B cell (primary cell): ENCODE results near the gene ZMIZ1.

Experiments
- EZH2 ChIP-seq: IDR thresholded peaks from 2 replicates; pipeline ENCODE4 v1.6.1; 2012; ENCODE audit warnings: borderline replicate concordance, low read depth, mild to moderate bottlenecking, moderate library complexity, low read length; ENCODE audit not compliant: insufficient read depth, poor library complexity, severe bottlenecking
- TF ChIP-seq, protein P1 (sequence below): fragments of 200-600 bp; IDR thresholded peaks from one replicate; pipeline ENCODE4 v1.8.0; 2022; ENCODE audit warnings: antibody characterized with exemption, mild to moderate bottlenecking

DNA sequence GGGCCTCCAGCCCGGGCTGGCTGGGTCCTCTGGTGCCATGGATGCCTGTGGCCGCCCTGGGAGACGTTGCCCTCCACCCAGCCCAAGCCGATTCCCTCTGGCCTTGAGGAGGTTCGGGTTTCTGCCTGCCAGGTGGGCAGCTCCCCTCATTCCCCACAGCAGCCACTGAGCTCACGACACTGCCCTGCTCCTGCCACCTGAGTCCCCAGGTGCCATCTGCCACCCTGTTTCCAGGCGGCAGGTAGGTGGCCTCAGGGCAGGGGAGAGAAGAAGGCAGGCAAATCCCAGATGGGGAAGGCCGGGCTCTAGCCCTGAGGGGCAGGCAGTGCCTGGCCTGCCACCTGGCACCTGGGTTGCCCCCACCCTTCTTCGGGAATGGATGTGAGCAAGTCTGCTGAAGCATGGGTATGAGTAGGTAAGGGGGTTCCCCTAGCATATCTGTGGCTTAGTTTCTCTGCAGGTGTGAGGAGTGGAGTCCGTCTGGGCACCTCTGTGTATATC, 186.3 kb downstream of the ZMIZ1 start:
- TF ChIP-seq, protein P1, sequence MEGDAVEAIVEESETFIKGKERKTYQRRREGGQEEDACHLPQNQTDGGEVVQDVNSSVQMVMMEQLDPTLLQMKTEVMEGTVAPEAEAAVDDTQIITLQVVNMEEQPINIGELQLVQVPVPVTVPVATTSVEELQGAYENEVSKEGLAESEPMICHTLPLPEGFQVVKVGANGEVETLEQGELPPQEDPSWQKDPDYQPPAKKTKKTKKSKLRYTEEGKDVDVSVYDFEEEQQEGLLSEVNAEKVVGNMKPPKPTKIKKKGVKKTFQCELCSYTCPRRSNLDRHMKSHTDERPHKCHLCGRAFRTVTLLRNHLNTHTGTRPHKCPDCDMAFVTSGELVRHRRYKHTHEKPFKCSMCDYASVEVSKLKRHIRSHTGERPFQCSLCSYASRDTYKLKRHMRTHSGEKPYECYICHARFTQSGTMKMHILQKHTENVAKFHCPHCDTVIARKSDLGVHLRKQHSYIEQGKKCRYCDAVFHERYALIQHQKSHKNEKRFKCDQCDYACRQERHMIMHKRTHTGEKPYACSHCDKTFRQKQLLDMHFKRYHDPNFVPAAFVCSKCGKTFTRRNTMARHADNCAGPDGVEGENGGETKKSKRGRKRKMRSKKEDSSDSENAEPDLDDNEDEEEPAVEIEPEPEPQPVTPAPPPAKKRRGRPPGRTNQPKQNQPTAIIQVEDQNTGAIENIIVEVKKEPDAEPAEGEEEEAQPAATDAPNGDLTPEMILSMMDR, result no peak
- no peak for TF ChIP-seq EZH2
